ENCODE data around the gene GPR55. TPM values are rescaled to one million over a fixed set of nuclear protein-coding genes. Genes with fewer than 3 reads are reported as not detected.
A peak's percentile ranks its signal among the peaks of the same experiment; 100 is the strongest.

Gene GPR55
- total and polyA plus RNA-seq, 2 donors (not counting 1 experiment from before 2014, with no cell fraction given), result 3.0 to 4.1 TPM

DNA sequence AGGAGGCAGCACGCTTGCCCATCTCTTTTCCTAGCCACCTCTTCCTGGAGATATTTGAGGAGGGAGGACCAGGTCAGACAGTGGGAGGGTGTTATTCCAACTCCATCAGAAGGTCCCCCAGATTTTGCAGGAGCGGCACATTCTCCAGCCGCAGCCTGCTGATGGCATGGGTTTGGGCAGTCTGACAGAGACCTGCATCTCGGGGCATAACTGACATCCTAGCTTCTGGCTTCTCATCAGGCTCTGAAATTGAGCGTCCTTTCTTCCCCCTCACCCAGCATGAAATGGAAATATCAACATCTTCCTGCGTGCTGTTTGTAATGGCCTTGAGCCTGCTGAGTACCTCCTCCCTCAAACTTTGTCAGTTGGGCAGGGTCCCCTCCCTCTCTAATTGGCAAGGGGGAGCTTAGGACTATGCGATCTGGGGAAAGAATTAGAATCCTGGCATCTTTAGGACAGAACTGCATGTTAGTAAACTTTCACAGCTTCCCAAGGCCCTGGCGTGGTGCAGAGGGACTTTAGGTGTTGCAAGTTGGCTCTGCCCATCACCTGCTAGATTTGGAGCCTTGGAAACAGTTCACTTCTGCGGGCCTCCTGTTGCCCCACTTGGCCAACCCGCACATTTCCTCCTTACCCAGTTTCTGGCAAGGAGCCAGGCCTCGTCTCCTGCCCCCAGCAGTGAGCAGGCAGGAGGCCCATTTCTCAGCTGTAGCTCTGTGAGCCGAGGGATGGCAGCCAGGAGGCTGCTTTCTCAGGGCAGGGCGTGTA lies 58.1 kb downstream of the GPR55 start:
- H3K4me1 Mint-ChIP-seq, result peaks cover 61% of the 10 kb centered on the region
- H3K9me3 Mint-ChIP-seq (ENCODE audit: insufficient read depth), result no peaks in the 10 kb centered on the region
- H3K9me3 ChIP-seq (ENCODE audit: control extremely low read depth in 1 of 3, control insufficient read depth in 2 of 3, insufficient read depth in 1 of 3, low read length in 2 of 3), result peaks cover 0 to 16% (median 0%) of the 10 kb centered on the region in 3 donors
- H3K27me3 ChIP-seq (replicated peaks in 1 of 4; ENCODE audit: control extremely low read depth in 1 of 4, control insufficient read depth in 3 of 4, insufficient read depth in 4 of 4, low read length in 3 of 4), result no peaks in the 10 kb centered on the region
- peak overlapping the region; percentile 80 for H3K27ac Mint-ChIP-seq
- ATAC-seq (ENCODE audit: low read depth) (peak; percentile 53), DNase-seq (peak; percentile 86)
- H3K4me3 ChIP-seq (ENCODE audit: control extremely low read depth in 1 of 5, extremely low read depth in 1 of 5, insufficient read depth in 1 of 5, low read depth in 2 of 5, low read length in 4 of 5), result no peak overlapping the region
- peak overlapping the region; percentile 21 to 63 for H3K27ac ChIP-seq (ENCODE audit: low read length in 2 of 2)
- H3K4me2 ChIP-seq (replicated peaks; ENCODE audit: low read depth, low read length, poor library complexity, severe bottlenecking), result peak overlapping the region; percentile 99
- H3K27me3 Mint-ChIP-seq, result no peaks in the 10 kb centered on the region
- POLR2A ChIA-PET, result interaction anchor here (0.6 to 0.7 kb wide), 2 partner anchors 140 to 143 kb away, joined by 4 read pairs; no protein-coding TSS in a partner anchor
- TF ChIP-seq CTCF (IDR thresholded peaks at IDR 0.05) (no peak), EZH2 (IDR thresholded peaks at IDR 0.05; ENCODE audit: borderline replicate concordance, insufficient read depth, low read depth, low read length, poor library complexity, severe bottlenecking) (no peak)
- peaks cover 65 to 76% of the 10 kb centered on the region in 2 donors for H3K4me1 ChIP-seq (ENCODE audit: control insufficient read depth in 2 of 2, insufficient read depth in 2 of 2, low read length in 2 of 2)
- H3K36me3 ChIP-seq (replicated peaks in 1 of 2; ENCODE audit: control extremely low read depth in 1 of 2, control insufficient read depth in 1 of 2, extremely low read depth in 1 of 2, insufficient read depth in 2 of 2, low read length in 1 of 2), result no peaks in the 10 kb centered on the region
- intact Hi-C loops (cut with micrococcal nuclease), result no loop called here
- CTCF ChIA-PET, result interaction anchor here (0.7 to 5.5 kb wide), 11 partner anchors 8 to 120 kb away, joined by 3 to 40 read pairs (median 5); no protein-coding TSS in a partner anchor
- peak overlapping the region; percentile 90 for H3K4me3 Mint-ChIP-seq
- WGBS (ENCODE audit: insufficient coverage), result 19% methylated on average over 9 of the region's 13 CpGs
- peaks cover 5% of the 10 kb centered on the region for H4K20me1 ChIP-seq (ENCODE audit: control insufficient read depth, insufficient read depth, low read length, poor library complexity, severe bottlenecking)
- H2AFZ ChIP-seq (ENCODE audit: insufficient read depth, low read depth, low read length, poor library complexity, severe bottlenecking), result peak overlapping the region; percentile 18
- peaks cover 57% of the 10 kb centered on the region for H3K79me2 ChIP-seq (ENCODE audit: control insufficient read depth, insufficient read depth, low read length)
- peak overlapping the region; percentile 6 for H3K9ac ChIP-seq (ENCODE audit: low read length)

Data from B cell (primary cell).